Left cardiac atrium (tissue), 4 donors: ENCODE results near the gene STX5. TPM values are rescaled to one million over a fixed set of nuclear protein-coding genes. Genes with fewer than 3 reads are reported as not detected.
A peak's percentile ranks its signal among the peaks of the same experiment; 100 is the strongest.
"Not testable (repeated sequence)": the region's sequence is repeated elsewhere in the genome, so short reads cannot be mapped to it uniquely, and the experiment has no call there.

Source experiments
- ATAC-seq, 2 donors: fragments of 200-7000 bp; cut with Tn5 transposase; one replicate each; pipeline ENCODE4 v1.9.1; 2020; ENCODE audit warnings: mild to moderate bottlenecking in 2 of 2, moderate library complexity in 2 of 2
- DNase-seq: peaks from one replicate; pipeline ENCODE4 v3.0.0-alpha.2; 2020
- intact Hi-C, 2 donors: fragments of 100-400 bp; cut with DNase I; formaldehyde crosslinking; loops; one replicate each; pipeline versions ENCODE4 v1.14.1 to v1.15.1; 2022 to 2023
- total RNA-seq, 2 donors: library from RNA; stranded (reverse); fragmentation: NEBNext Ultra II Directional; extraction: Animal tissue kit (Norgen Biotek cat#: 25700); gene quantifications; one replicate each; pipeline ENCODE4 v1.2.1, GENCODE V29; 2021
- donor health status: DM: no; HTN: yes; CAD: no.
- donor health status: DM: no; HTN: yes; CAD: no; lungs with severe emphysema.
- donor health status: DM: yes; HTN: yes; CAD: no.
- donor health status: Dilated cardiomyopathy.

The STX5 gene
- total RNA-seq, 2 donors from 2014 or later, result 22.1 to 23.2 TPM

- DNase-seq, result peak; percentile 77
- ATAC-seq, result peak in 1 of 2 donors; percentile 10
- intact Hi-C loops, result not testable (repeated sequence)
These were observed 9.0 kb upstream of the STX5 start for GRCh38 chr11:62840721-62841360.

DNA sequence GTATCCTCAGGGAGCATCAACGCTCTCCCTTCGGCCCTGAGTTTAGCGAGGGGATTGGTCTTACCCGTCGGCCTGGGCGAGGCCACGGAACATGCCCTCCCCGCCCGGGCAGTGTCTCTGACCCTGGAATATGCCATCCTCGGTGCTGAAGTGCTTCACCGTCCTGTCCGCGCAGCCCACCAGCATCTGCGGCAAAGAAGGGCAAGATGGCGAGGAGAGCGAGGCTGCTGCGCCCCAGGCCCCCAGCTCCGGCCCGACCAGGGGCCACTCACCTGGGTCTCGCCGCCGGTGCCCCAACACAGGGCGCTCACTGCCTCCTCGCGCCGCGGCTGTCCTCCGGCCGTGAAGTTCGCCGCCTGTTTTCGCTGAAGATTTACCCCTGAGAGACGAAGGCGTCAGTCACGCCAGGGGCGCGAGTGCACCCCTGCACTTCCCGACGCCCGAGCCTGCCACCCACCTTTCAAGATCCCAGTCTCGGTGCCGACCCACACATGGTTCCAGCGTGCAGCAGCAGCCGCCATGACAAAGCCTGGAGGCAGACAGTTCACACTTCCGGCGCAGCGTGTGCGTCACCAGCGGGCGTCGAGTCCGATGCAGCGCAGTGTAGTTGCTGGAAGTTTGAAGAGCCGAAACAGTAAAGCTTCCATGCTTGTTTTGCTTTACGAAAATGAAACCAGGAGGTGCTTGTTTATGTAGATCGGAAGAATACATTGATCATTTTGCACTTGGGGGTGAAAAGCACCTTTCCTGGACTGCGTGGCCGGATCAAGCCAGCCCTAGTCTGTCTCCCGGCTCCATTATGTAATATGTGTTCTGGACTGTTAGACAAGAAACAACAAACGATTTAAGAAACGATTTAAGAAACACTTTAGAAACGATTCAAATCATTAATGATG, 7.4 kb upstream of the STX5 start, which contains the start of gene WDR74:
WDR74 (minus strand) TSS at position 541 of the 896 bp plus-strand sequence; CDS start at position 521, 20 bp downstream.
- peak; percentile 76 for ATAC-seq
- intact Hi-C loops, result no loop called here
- peak; percentile 94 for DNase-seq

GRCh38 chr11:62835336-62835735, 3.5 kb upstream of the STX5 start:
- DNase-seq (no peak), ATAC-seq (no peak)
- intact Hi-C loops, result no loop called here

DNA sequence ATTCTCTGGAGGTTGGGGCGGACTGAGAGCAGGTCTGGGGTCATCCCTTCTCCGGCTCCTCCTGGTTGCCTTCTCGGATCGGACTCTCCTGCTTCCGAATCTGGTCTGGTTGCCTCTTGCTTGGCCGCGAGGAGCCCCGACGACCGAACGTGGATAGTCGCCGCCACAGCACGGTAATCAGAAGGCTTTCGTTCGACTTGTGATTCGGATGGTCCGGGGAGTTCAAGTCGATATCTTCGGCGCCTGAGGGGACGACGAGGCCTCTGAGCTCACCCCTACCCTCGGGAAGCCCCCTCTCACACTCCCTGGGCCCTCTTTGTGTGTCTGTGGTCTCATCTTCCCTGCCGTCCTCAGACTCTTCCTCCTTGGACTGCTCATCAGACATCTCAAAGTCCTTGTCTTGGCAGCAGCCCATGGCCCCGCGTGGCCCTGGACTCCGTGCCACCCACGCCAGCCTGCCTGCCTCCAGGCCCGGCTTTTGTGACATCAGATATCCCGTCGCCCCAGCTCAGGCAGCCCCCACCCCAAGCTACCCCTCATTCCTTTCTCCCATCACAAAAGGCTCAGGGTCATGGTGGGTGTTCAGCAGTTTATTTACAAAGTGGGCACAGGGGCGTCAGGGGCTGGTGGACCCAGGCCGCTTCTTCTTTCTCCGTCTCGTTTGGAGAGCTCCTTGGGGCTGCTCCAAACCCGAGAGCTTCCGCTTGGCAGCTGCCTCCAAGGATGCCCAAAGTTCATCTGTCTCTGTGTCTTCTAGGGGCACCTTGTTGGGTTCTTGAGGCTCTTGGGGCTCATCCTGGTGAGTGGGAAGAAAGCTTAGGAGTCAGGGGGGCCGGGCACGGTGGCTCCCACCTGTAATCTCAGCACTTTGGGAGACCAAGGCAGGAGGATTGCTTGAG, 734 bp upstream of the STX5 start, which contains the start of gene TEX54:
TEX54 (minus strand) TSS at position 506 of the 899 bp plus-strand sequence.
- intact Hi-C loops, result loop anchor here in 1 of 2 donors (5.0 kb wide), 1 partner anchor 40 kb away; the partner anchor contains the start of gene TMEM223
- peak; percentile 54 for DNase-seq
- peak; percentile 4 to 7 for ATAC-seq

- no peak for DNase-seq
- intact Hi-C loops, result loop anchor here in 1 of 2 donors (5.0 kb wide), 1 partner anchor 39 kb away; the partner anchor contains the start of gene TMEM223
These were observed 839 bp downstream of the STX5 start for GRCh38 chr11:62830904-62831519.

GRCh38 chr11:62828130-62828529, 3.7 kb downstream of the STX5 start:
- not testable (repeated sequence) for DNase-seq, ATAC-seq

More at GRCh38 chr11:62830904-62831519, 839 bp downstream of the STX5 start:
- ATAC-seq, result peak; percentile 3 to 5

GRCh38 chr11:62823677-62824076, 8.2 kb downstream of the STX5 start:
- no peak for DNase-seq
- ATAC-seq, result no peak

More at GRCh38 chr11:62828130-62828529, 3.7 kb downstream of the STX5 start:
- intact Hi-C loops, result not testable (repeated sequence)

GRCh38 chr11:62817129-62817528, 14.7 kb downstream of the STX5 start:
- intact Hi-C loops, result no loop called here
- DNase-seq, result no peak
- ATAC-seq, result no peak

More at GRCh38 chr11:62823677-62824076, 8.2 kb downstream of the STX5 start:
- intact Hi-C loops, result no loop called here

DNA sequence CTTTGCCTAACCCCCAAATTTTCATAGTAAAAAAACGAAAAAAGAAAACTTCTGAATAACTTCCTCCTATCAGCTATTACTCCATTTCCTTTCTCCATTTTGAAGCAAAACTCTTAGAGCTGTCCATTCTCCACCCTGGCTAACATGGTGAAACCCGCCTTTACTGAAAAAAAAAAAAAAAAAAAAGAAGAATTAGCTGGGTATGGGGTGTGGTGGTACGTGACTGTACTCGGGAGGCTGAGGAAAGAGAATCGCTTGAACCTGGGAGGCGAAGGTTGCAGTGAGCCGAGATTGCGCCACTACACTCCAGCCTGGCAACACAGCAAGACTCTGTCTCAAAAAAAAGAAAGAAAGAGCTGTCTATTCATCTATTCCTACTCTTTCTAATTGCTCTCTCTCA, 15.3 kb downstream of the STX5 start:
- peak in 1 of 2 donors; percentile 31 for ATAC-seq
- DNase-seq, result no peak
- intact Hi-C loops, result no loop called here

GRCh38 chr11:62811659-62812058, 20.2 kb downstream of the STX5 start:
- ATAC-seq (no peak), DNase-seq (no peak)
- intact Hi-C loops, result no loop called here

DNA sequence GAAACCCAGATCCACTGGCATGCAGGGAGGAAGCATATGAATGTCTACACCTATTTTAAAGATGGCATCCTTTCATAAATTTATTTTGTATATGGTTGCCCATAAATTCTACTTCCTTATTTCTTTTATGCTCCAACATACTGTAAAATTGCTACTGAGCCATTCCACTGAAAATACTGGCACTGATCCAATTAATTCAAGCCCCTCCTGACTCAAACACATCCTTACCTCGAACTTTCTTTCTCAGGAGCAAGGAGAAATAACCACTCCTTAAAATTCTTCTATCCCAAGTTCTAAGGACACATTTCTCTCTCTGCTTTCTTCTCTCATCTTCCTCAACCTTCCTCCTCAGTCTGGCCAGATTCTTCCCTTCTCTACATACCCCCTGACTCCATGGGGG, 21.1 kb downstream of the STX5 start:
- ATAC-seq, result no peak
- no peak for DNase-seq
- intact Hi-C loops, result no loop called here

- ATAC-seq (peak; percentile 26 to 30), DNase-seq (peak; percentile 32)
- intact Hi-C loops, result no loop called here
These were observed 25.2 kb downstream of the STX5 start for GRCh38 chr11:62806611-62807121.

GRCh38 chr11:62805961-62806441, 25.9 kb downstream of the STX5 start:
- intact Hi-C loops, result no loop called here
- ATAC-seq (peak in 1 of 2 donors; percentile 3), DNase-seq (no peak)

DNA sequence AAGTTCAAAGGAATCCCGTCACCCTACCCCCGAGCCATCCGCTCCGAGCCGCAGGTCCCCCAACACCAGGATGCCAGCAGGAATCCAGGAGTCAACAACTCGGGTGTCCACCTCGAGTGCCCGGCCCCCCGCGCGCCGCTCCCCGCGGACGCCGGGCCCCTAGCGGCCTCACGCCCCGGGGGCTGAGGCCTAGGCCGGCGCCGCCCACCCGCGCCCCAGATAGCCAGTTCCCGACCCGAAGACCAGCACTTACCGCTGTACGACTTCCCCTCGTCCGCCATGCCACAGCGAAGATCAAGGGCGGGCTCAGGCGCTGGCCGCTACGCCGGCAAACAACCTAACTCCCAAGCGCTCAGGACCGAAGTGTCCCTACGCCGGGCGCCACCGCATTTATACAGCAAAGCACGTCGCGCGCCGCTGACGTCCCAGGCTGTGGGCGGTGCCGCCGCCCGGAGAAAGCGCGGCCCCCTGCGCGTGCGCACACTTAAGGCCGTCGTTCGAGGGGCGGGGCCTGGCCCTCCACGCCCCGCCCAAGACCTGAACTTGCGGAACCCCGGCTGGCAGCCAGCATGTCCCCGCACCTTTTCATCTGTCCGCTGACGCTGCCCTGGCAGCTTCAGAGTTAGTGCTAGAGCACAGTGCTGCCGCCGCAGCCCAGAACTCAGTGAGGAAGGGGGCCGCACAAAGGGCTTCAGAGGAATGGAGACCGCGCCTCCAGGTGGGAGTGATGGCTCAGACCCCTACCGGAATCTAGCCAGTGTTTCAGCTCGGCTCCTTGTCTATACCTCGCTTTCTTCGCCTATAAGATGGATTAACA, 26.6 kb downstream of the STX5 start, which contains the start of gene NXF1:
NXF1 (minus strand) TSS at position 365 of the 817 bp plus-strand sequence; CDS start at position 281, 84 bp downstream.
- DNase-seq, result peak; percentile 96
- ATAC-seq, result peak; percentile 94 to 95
- intact Hi-C loops, result no loop called here

DNA sequence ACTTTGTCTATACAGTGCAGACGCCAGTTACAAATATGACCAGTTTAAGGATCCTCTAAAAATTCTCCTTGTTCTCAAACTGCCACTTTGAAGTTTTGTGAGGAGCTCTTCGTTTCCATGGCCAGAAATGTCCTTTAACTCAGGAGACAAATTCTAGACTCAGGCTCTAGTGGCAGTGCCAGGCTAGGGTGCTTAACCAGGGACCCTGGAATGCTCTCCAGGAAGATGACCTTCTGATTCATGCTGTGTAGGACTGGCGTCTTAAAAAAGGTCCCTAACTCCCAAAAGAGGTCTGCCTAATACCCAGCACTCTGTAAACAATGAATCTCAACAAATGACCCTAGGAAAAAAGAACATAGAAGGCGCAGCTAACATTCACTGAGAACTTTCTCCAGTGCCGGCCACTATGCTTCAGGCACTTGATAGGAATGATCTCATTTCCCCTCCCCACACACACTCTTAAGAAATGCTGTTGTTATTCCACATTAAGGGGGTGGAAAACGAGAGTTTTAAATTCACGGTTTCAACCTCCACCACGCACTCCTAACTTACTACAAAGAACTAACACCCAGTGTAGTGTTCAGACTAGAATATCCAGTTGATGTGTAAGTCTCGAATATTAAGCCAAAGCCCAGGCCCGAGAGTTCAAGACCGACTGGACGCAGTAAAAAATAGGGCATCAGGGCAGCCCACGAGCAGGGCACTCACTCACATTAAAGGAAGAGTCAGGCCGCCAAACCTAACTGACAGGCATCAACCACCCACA, 27.4 kb downstream of the STX5 start:
- DNase-seq (no peak), ATAC-seq (peak; percentile 11 to 26)
- intact Hi-C loops, result no loop called here

GRCh38 chr11:62801071-62801470, 30.8 kb downstream of the STX5 start:
- no peak for ATAC-seq
- intact Hi-C loops, result no loop called here
- no peak for DNase-seq
